Stimulated activated CD4-positive, alpha-beta T cell treated with anti-CD3 and anti-CD28 coated beads, Interleukin-1b, Interleukin-23, amount 100 ng/mL, for 48 hours (primary cell): ENCODE measurements around the gene XDH.

Experiments
- DNase-seq: peaks from one replicate; pipeline ENCODE4 v3.0.0-alpha.2; 2020

The XDH gene

GRCh38 chr2:31401580-31401979 is 13.0 kb downstream of the XDH start:
- DNase-seq, result no peak

- DNase-seq, result no peak
These were observed 15.7 kb downstream of the XDH start for GRCh38 chr2:31398881-31399280.

GRCh38 chr2:31397094-31397493 is 17.4 kb downstream of the XDH start:
- DNase-seq, result no peak

- no peak for DNase-seq
These were observed 24.2 kb downstream of the XDH start for GRCh38 chr2:31390324-31390723.

GRCh38 chr2:31388736-31389135 is 25.8 kb downstream of the XDH start:
- no peak for DNase-seq

- no peak for DNase-seq
These were observed 26.7 kb downstream of the XDH start for GRCh38 chr2:31387850-31388249.

GRCh38 chr2:31386648-31387047 is 27.9 kb downstream of the XDH start:
- DNase-seq, result no peak

- DNase-seq, result no peak
These were observed 28.4 kb downstream of the XDH start for GRCh38 chr2:31386172-31386571.

- DNase-seq, result no peak
These were observed 29.7 kb downstream of the XDH start for GRCh38 chr2:31384771-31385276.

- DNase-seq, result no peak
These were observed 30.2 kb downstream of the XDH start for GRCh38 chr2:31384351-31384750.

GRCh38 chr2:31383471-31384153 is 30.9 kb downstream of the XDH start:
- no peak for DNase-seq

- DNase-seq, result no peak
These were observed 32.0 kb downstream of the XDH start for GRCh38 chr2:31382452-31383120.

GRCh38 chr2:31381601-31382000 is 32.9 kb downstream of the XDH start:
- no peak for DNase-seq

- DNase-seq, result no peak
These were observed 34.3 kb downstream of the XDH start for GRCh38 chr2:31380243-31380642.

- no peak for DNase-seq
These were observed 34.8 kb downstream of the XDH start for GRCh38 chr2:31379747-31380146.

- no peak for DNase-seq
These were observed 35.6 kb downstream of the XDH start for GRCh38 chr2:31378791-31379501.

- no peak for DNase-seq
These were observed 36.2 kb downstream of the XDH start for GRCh38 chr2:31378389-31378788.

- no peak for DNase-seq
These were observed 41.4 kb downstream of the XDH start for GRCh38 chr2:31373127-31373526.

GRCh38 chr2:31372097-31372496 is 42.4 kb downstream of the XDH start:
- DNase-seq, result no peak

- DNase-seq, result no peak
These were observed 42.9 kb downstream of the XDH start for GRCh38 chr2:31371691-31372090.

- DNase-seq, result no peak
These were observed 47.8 kb downstream of the XDH start for GRCh38 chr2:31366733-31367132.

- no peak for DNase-seq
These were observed 48.6 kb downstream of the XDH start for GRCh38 chr2:31365834-31366505.

GRCh38 chr2:31365348-31365747 is 49.2 kb downstream of the XDH start:
- no peak for DNase-seq
